H9 (cell line): ENCODE data around the gene PPP1R3C. TPM values are rescaled to one million over a fixed set of nuclear protein-coding genes. Genes with fewer than 3 reads are reported as not detected.

ENCODE experiments used
- DNase-seq: peaks from one replicate; pipeline ENCODE4 v3.0.0-alpha.2; 2017
- H2AFZ ChIP-seq: one replicate; pipeline ENCODE4 v1.6.1; 2013; ENCODE audit warnings: mild to moderate bottlenecking, low read length, control low read depth, moderate library complexity
- H2AK5ac ChIP-seq: 2 replicates; pipeline ENCODE4 v1.6.1; 2013; ENCODE audit warnings: low read length, control low read depth, mixed read lengths; ENCODE audit not compliant: insufficient read length
- H2BK120ac ChIP-seq: one replicate; pipeline ENCODE4 v1.6.1; 2013; ENCODE audit warnings: low read depth, mild to moderate bottlenecking, low read length, control low read depth, inconsistent platforms; ENCODE audit not compliant: poor library complexity, severe bottlenecking
- H2BK12ac ChIP-seq: 2 replicates; pipeline ENCODE4 v1.6.1; 2013; ENCODE audit warnings: low read length, control low read depth, mixed read lengths, low read depth; ENCODE audit not compliant: insufficient read length
- H2BK15ac ChIP-seq: 2 replicates; pipeline ENCODE4 v1.6.1; 2013; ENCODE audit warnings: low read depth, low read length, control low read depth
- H2BK20ac ChIP-seq: one replicate; pipeline ENCODE4 v1.6.1; 2013; ENCODE audit warnings: low read depth, mild to moderate bottlenecking, low read length, control low read depth, inconsistent platforms; ENCODE audit not compliant: poor library complexity, severe bottlenecking
- H2BK5ac ChIP-seq: 2 replicates; pipeline ENCODE4 v1.6.1; 2013; ENCODE audit warnings: low read length, control low read depth, mixed read lengths; ENCODE audit not compliant: insufficient read length
- H3K14ac ChIP-seq: 2 replicates; pipeline ENCODE4 v1.6.1; 2013; ENCODE audit warnings: low read length, control low read depth; ENCODE audit not compliant: insufficient read depth
- H3K18ac ChIP-seq: 2 replicates; pipeline ENCODE4 v1.6.1; 2013; ENCODE audit warnings: low read depth, mild to moderate bottlenecking, mixed read lengths, low read length, control low read depth; ENCODE audit not compliant: insufficient read length
- H3K23ac ChIP-seq: 2 replicates; pipeline ENCODE4 v1.6.1; 2013; ENCODE audit warnings: low read length, control low read depth, mixed read lengths, low read depth; ENCODE audit not compliant: insufficient read length
- H3K23me2 ChIP-seq: 2 replicates; pipeline ENCODE4 v1.6.1; 2013; ENCODE audit warnings: low read depth, mild to moderate bottlenecking, mixed read lengths, low read length, control low read depth; ENCODE audit not compliant: insufficient read length, poor library complexity, severe bottlenecking
- H3K27ac ChIP-seq: 2 replicates; pipeline ENCODE4 v1.5.1; 2013; ENCODE audit warnings: low read length, control low read depth, mixed read lengths, low read depth; ENCODE audit not compliant: insufficient read length
- H3K27me3 ChIP-seq: 2 replicates; pipeline ENCODE4 v1.6.1; 2013; ENCODE audit warnings: low read length, control low read depth, inconsistent platforms; ENCODE audit not compliant: insufficient read depth
- H3K4ac ChIP-seq: 2 replicates; pipeline ENCODE4 v1.6.1; 2013; ENCODE audit warnings: low read depth, mild to moderate bottlenecking, control low read depth, inconsistent platforms, low read length, moderate library complexity
- H3K4me1 ChIP-seq: 2 replicates; pipeline ENCODE4 v1.6.1; 2013; ENCODE audit warnings: low read length, control low read depth, inconsistent platforms; ENCODE audit not compliant: insufficient read depth
- H3K4me2 ChIP-seq: 2 replicates; pipeline ENCODE4 v1.6.1; 2013; ENCODE audit warnings: low read length, control low read depth, mixed read lengths; ENCODE audit not compliant: insufficient read length, insufficient read depth
- H3K56ac ChIP-seq: 2 replicates; pipeline ENCODE4 v1.6.1; 2013; ENCODE audit warnings: low read depth, mild to moderate bottlenecking, mixed read lengths, low read length, control low read depth; ENCODE audit not compliant: insufficient read length
- H3K79me1 ChIP-seq: 2 replicates; pipeline ENCODE4 v1.6.1; 2013; ENCODE audit warnings: low read depth, mild to moderate bottlenecking, moderate library complexity, low read length, control low read depth, inconsistent platforms; ENCODE audit not compliant: insufficient read depth, poor library complexity, severe bottlenecking
- H3K79me2 ChIP-seq: 2 replicates; pipeline ENCODE4 v1.6.1; 2013; ENCODE audit warnings: low read length, control low read depth, inconsistent platforms; ENCODE audit not compliant: insufficient read depth
- H3K9ac ChIP-seq: 2 replicates; pipeline ENCODE4 v1.6.1; 2013; ENCODE audit warnings: low read length, control low read depth, mixed read lengths; ENCODE audit not compliant: insufficient read length; ENCODE audit errors: extremely low read depth
- H3K9me3 ChIP-seq: one replicate; pipeline ENCODE4 v1.6.1; 2013; ENCODE audit warnings: low read depth, low read length, inconsistent platforms; ENCODE audit not compliant: control insufficient read depth
- H3T11ph ChIP-seq: one replicate; pipeline ENCODE4 v1.6.1; 2013; ENCODE audit warnings: mild to moderate bottlenecking, low read length, control low read depth, inconsistent platforms
- H4K20me1 ChIP-seq: one replicate; pipeline ENCODE4 v1.6.1; 2013; ENCODE audit not compliant: control insufficient read depth, insufficient read length, insufficient read depth
- H4K5ac ChIP-seq: 2 replicates; pipeline ENCODE4 v1.6.1; 2013; ENCODE audit warnings: low read depth, mild to moderate bottlenecking, mixed read lengths, low read length, control low read depth; ENCODE audit not compliant: insufficient read length
- H4K8ac ChIP-seq: replicated peaks from 2 replicates; pipeline ENCODE4 v1.6.1; 2013; ENCODE audit warnings: low read length, control low read depth, mixed read lengths, low read depth; ENCODE audit not compliant: insufficient read length
- H4K91ac ChIP-seq: 2 replicates; pipeline ENCODE4 v1.6.1; 2013; ENCODE audit warnings: low read depth, mild to moderate bottlenecking, moderate library complexity, mixed read lengths, low read length, control low read depth; ENCODE audit not compliant: insufficient read length
- H3K27ac Mint-ChIP-seq, 3 experiments: 2 replicates in 2 of 3; 3 replicates in 1 of 3; pipeline ENCODE4 v1.8.0; 2020 to 2021; ENCODE audit warnings: mixed read lengths in 3 of 3, mild to moderate bottlenecking in 1 of 3, moderate library complexity in 1 of 3
- H3K27me3 Mint-ChIP-seq: 2 replicates; pipeline ENCODE4 v1.8.0; 2021; ENCODE audit warnings: low read depth, mild to moderate bottlenecking, moderate library complexity, mixed read lengths
- H3K36me3 Mint-ChIP-seq, 3 experiments: 2 replicates in 2 of 3; 3 replicates in 1 of 3; pipeline ENCODE4 v1.8.0; 2020 to 2021; ENCODE audit warnings: low read depth in 3 of 3, mixed read lengths in 3 of 3; ENCODE audit not compliant: insufficient read depth in 1 of 3
- H3K4me1 Mint-ChIP-seq, 2 experiments: 2 replicates each; pipeline ENCODE4 v1.8.0; 2020; ENCODE audit warnings: mixed read lengths in 2 of 2
- H3K4me3 Mint-ChIP-seq, 2 experiments: 2 replicates in 1 of 2; 3 replicates in 1 of 2; pipeline ENCODE4 v1.8.0; 2020 to 2021; ENCODE audit warnings: mild to moderate bottlenecking in 2 of 2, mixed read lengths in 2 of 2, moderate library complexity in 1 of 2
- H3K9me3 Mint-ChIP-seq, 2 experiments: 2 replicates in 1 of 2; 3 replicates in 1 of 2; pipeline ENCODE4 v1.8.0; 2020; ENCODE audit warnings: mild to moderate bottlenecking in 2 of 2, mixed read lengths in 2 of 2, moderate library complexity in 1 of 2
- CTCF ChIP-seq: fragments of 200-600 bp; sonication (generic); conservative IDR thresholded peaks from 3 replicates; pipeline ENCODE4 v1.8.0; 2021; ENCODE audit warnings: antibody characterized with exemption, mild to moderate bottlenecking
- WGBS: extraction: QIAGEN DNeasy Blood & Tissue Kit; methylation state at CpG from one replicate; pipeline ENCODE4 v1.1.7; 2013; ENCODE audit warnings: missing lambda C conversion rate, low lambda C conversion rate, mixed read lengths; ENCODE audit not compliant: insufficient read length; ENCODE audit errors: extremely low coverage; 5-methylcytosine and 5-hydroxymethylcytosine counted together
- total RNA-seq: library from RNA; stranded (reverse); gene quantifications from 2 replicates; pipeline ENCODE4 v1.2.1, GENCODE V29; 2021

The PPP1R3C gene
- total RNA-seq, 1 experiment from 2014 or later: 1.2 TPM

- H3K4me3 Mint-ChIP-seq: no peak overlapping the region
- H4K91ac ChIP-seq: no peak overlapping the region
- DNase-seq: peak; percentile 48
- no CpG with 5 or more reads among the region's 5 CpGs for WGBS
- H3K14ac ChIP-seq: no peak overlapping the region
- no peaks in the 10 kb centered on the region for H3K9me3 ChIP-seq
- H2BK20ac ChIP-seq: no peak overlapping the region
- H3K9ac ChIP-seq: no peak overlapping the region
- H3K23ac ChIP-seq: no peak overlapping the region
- H3K27ac Mint-ChIP-seq: peak overlapping the region; percentile 10 to 89 (median 40); a peak in 4 of 7 replicates
- H3K27ac ChIP-seq: no peak overlapping the region
- H3K4me2 ChIP-seq: no peak overlapping the region
- no peak overlapping the region for H2BK12ac ChIP-seq
- no peak overlapping the region for H3K4ac ChIP-seq
- peaks cover 5% of the 10 kb centered on the region; the same call in 1 of the 2 replicates for H3K4me1 ChIP-seq
- no peaks in the 10 kb centered on the region; the same call in 1 of the 2 replicates for H3K27me3 Mint-ChIP-seq
- no peak overlapping the region for H3K56ac ChIP-seq
- H3K9me3 Mint-ChIP-seq: peaks cover 0 to 4% of the 10 kb centered on the region in 2 experiments; a peak in 3 of 5 replicates
- H3K18ac ChIP-seq: no peak overlapping the region
- no peaks in the 10 kb centered on the region for H3K23me2 ChIP-seq
- TF ChIP-seq CTCF: no peak
- H2BK15ac ChIP-seq: no peak overlapping the region
- H3K79me2 ChIP-seq: no peaks in the 10 kb centered on the region
- no peak overlapping the region for H3T11ph ChIP-seq
- H4K8ac ChIP-seq: no peak overlapping the region
- no peak overlapping the region for H2BK5ac ChIP-seq
- no peaks in the 10 kb centered on the region for H4K20me1 ChIP-seq
- no peaks in the 10 kb centered on the region for H3K27me3 ChIP-seq
- no peak overlapping the region for H2BK120ac ChIP-seq
- no peak overlapping the region for H2AFZ ChIP-seq
- H4K5ac ChIP-seq: no peak overlapping the region
- H3K4me1 Mint-ChIP-seq: peaks cover 30 to 39% of the 10 kb centered on the region in 2 experiments
- peaks cover 0 to 5% (median 0%) of the 10 kb centered on the region in 3 experiments; a peak in 2 of 7 replicates for H3K36me3 Mint-ChIP-seq
- H2AK5ac ChIP-seq: no peak overlapping the region
- no peaks in the 10 kb centered on the region for H3K79me1 ChIP-seq
Observed at GRCh38 chr10:91672021-91672608, 39.2 kb upstream of the PPP1R3C start.
